Stimulated activated CD8-positive, alpha-beta memory T cell treated with anti-CD3 and anti-CD28 coated beads, Interleukin-12 subunit alpha, Interleukin-12 subunit beta, amount 100 ng/mL, for 1 hour (primary cell): ENCODE measurements around the gene KCNJ3.
"Not testable (repeated sequence)": the region's sequence is repeated elsewhere in the genome, so short reads cannot be mapped to it uniquely, and the experiment has no call there.

Source experiments
- DNase-seq: peaks from one replicate; pipeline ENCODE4 v3.0.0-alpha.2; 2020; ENCODE audit warnings: low read depth

The KCNJ3 gene

GRCh38 chr2:154846842-154847241 is 148.3 kb downstream of the KCNJ3 start:
- DNase-seq = no peak

GRCh38 chr2:154849482-154849881 is 151.0 kb downstream of the KCNJ3 start:
- DNase-seq = no peak

GRCh38 chr2:154850532-154850931 is 152.0 kb downstream of the KCNJ3 start:
- DNase-seq = no peak

- no peak for DNase-seq
Observed at GRCh38 chr2:154855138-154855537, 156.6 kb downstream of the KCNJ3 start.

GRCh38 chr2:154867151-154867550 is 168.7 kb downstream of the KCNJ3 start:
- not testable (repeated sequence) for DNase-seq

- DNase-seq = no peak
Observed at GRCh38 chr2:154875999-154876398, 177.5 kb downstream of the KCNJ3 start.

GRCh38 chr2:154882725-154883124 is 184.2 kb downstream of the KCNJ3 start:
- DNase-seq = no peak

GRCh38 chr2:154886316-154886715 is 187.8 kb downstream of the KCNJ3 start:
- DNase-seq = no peak

- no peak for DNase-seq
Observed at GRCh38 chr2:154898269-154898668, 199.8 kb downstream of the KCNJ3 start.

- DNase-seq = no peak
Observed at GRCh38 chr2:154901063-154901462, 202.6 kb downstream of the KCNJ3 start.
